HepG2 (cell line): ENCODE results near the gene CBLC. TPM values are rescaled to one million over a fixed set of nuclear protein-coding genes. Genes with fewer than 3 reads are reported as not detected.

Source experiments
- FOSL2 ChIP-seq: sonication (generic); formaldehyde crosslinking; IDR thresholded peaks from 2 replicates; pipeline ENCODE4 v1.4.0; 2020; ENCODE audit warnings: missing genetic modification reagents
- JUN ChIP-seq: sonication (generic); formaldehyde crosslinking; IDR thresholded peaks from 2 replicates; pipeline ENCODE4 v1.4.0; 2020; ENCODE audit warnings: mild to moderate bottlenecking, missing genetic modification reagents
- MAFK ChIP-seq, 2 experiments: IDR thresholded peaks in 1 of 2; conservative IDR thresholded peaks in 1 of 2; 2 replicates each; pipeline ENCODE4 v1.6.1; 2011; ENCODE audit warnings: improper control_type of control experiment in 2 of 2, low read length in 2 of 2
- MEIS1 ChIP-seq: sonication (generic); formaldehyde crosslinking; IDR thresholded peaks from 2 replicates; pipeline ENCODE4 v1.9.0; 2021; ENCODE audit warnings: mild to moderate bottlenecking, missing genetic modification reagents, moderate library complexity, borderline replicate concordance
- NFE2L2 ChIP-seq: fragments of 150-350 bp; IDR thresholded peaks from 2 replicates; pipeline ENCODE4 v1.6.1; 2014; ENCODE audit warnings: low read length
- NFKBIZ ChIP-seq: IDR thresholded peaks from 2 replicates; pipeline ENCODE4 v1.6.1; 2018; ENCODE audit warnings: missing genetic modification reagents, missing compliant biosample characterization
- POLR2AphosphoS2 ChIP-seq: IDR thresholded peaks from 2 replicates; pipeline ENCODE4 v1.6.1; 2011; ENCODE audit warnings: low read depth, low read length, improper control_type of control experiment
- TAF15 ChIP-seq: fragments of 200-400 bp; formaldehyde crosslinking; IDR thresholded peaks from one replicate; pipeline ENCODE4 v1.6.1; 2018; ENCODE audit warnings: mild to moderate bottlenecking, low read depth, low read length; ENCODE audit not compliant: poor library complexity, severe bottlenecking
- ZFP36L2 ChIP-seq: sonication (generic); formaldehyde crosslinking; IDR thresholded peaks from 2 replicates; pipeline ENCODE4 v1.4.0; 2020; ENCODE audit warnings: missing genetic modification reagents
- ZFP90 ChIP-seq: sonication (generic); formaldehyde crosslinking; IDR thresholded peaks from 2 replicates; pipeline ENCODE4 v1.8.0; 2022; ENCODE audit warnings: missing genetic modification reagents, mild to moderate bottlenecking, inconsistent platforms, borderline replicate concordance
- ZNF589 ChIP-seq: sonication (generic); formaldehyde crosslinking; conservative IDR thresholded peaks from 2 replicates; pipeline ENCODE4 v1.8.0; 2022; ENCODE audit warnings: mild to moderate bottlenecking, moderate library complexity, missing genetic modification reagents
- ZNF607 ChIP-seq: sonication (generic); formaldehyde crosslinking; IDR thresholded peaks from 2 replicates; pipeline ENCODE4 v1.5.1; 2020; ENCODE audit warnings: missing genetic modification reagents, mild to moderate bottlenecking, borderline replicate concordance
- ZNF615 ChIP-seq: sonication (generic); formaldehyde crosslinking; IDR thresholded peaks from 2 replicates; pipeline ENCODE4 v1.5.0; 2020; ENCODE audit warnings: mild to moderate bottlenecking, missing genetic modification reagents, borderline replicate concordance
- ZNF7 ChIP-seq: IDR thresholded peaks from 2 replicates; pipeline ENCODE4 v1.6.1; 2016; ENCODE audit warnings: missing biosample characterization, missing genetic modification reagents
- ZNF720 ChIP-seq: sonication (generic); formaldehyde crosslinking; IDR thresholded peaks from 2 replicates; pipeline ENCODE4 v1.4.0; 2020; ENCODE audit warnings: missing genetic modification reagents
- polyA plus RNA-seq, 8 experiments: library from polyadenylated mRNA; depleted of rRNA in 3 of 8; stranded (reverse) in 7 of 8; unstranded in 1 of 8; fragments of >200 nt; fragmentation: Illumina TruSeq in 4 of 8; extraction: Trizol in 4 of 8; gene quantifications; 2 replicates each; pipeline versions ENCODE4 v1.2.1 to v1.2.3, GENCODE V29; 2011 to 2016; ENCODE audit warnings: low read depth in 4 of 8, missing spikeins in 1 of 8, mixed read lengths in 1 of 8; ENCODE audit not compliant: insufficient read depth in 1 of 8
- total RNA-seq, 5 experiments: library from RNA; depleted of rRNA; stranded (reverse); fragments of >200 nt; fragmentation: Illumina TruSeq; extraction: Trizol; gene quantifications; 2 replicates each; pipeline ENCODE4 v1.2.3, GENCODE V29; 2016; ENCODE audit warnings: low read depth in 1 of 5
- TF ChIP-seq, protein P1 (sequence below): sonication (generic); formaldehyde crosslinking; IDR thresholded peaks from 2 replicates; pipeline ENCODE4 v1.5.1; 2020; ENCODE audit warnings: mild to moderate bottlenecking, missing genetic modification reagents, borderline replicate concordance
- TF ChIP-seq, protein P2 (sequence below): sonication (generic); formaldehyde crosslinking; IDR thresholded peaks from 2 replicates; pipeline ENCODE4 v1.5.0; 2020; ENCODE audit warnings: mild to moderate bottlenecking, missing genetic modification reagents
- TF ChIP-seq, protein P3 (sequence below): sonication (generic); formaldehyde crosslinking; IDR thresholded peaks from 2 replicates; pipeline ENCODE4 v1.4.0; 2020; ENCODE audit warnings: missing genetic modification reagents
- TF ChIP-seq, protein P4 (sequence below): sonication (generic); formaldehyde crosslinking; IDR thresholded peaks from 2 replicates; pipeline ENCODE4 v1.4.0; 2020; ENCODE audit warnings: mild to moderate bottlenecking, missing genetic modification reagents, borderline replicate concordance

CBLC gene
- total and polyA plus RNA-seq, 2 of the 13 experiments (the other 11 are each of a cell fraction or from before 2014, with no cell fraction given) = 1.8 to 2.6 TPM

DNA sequence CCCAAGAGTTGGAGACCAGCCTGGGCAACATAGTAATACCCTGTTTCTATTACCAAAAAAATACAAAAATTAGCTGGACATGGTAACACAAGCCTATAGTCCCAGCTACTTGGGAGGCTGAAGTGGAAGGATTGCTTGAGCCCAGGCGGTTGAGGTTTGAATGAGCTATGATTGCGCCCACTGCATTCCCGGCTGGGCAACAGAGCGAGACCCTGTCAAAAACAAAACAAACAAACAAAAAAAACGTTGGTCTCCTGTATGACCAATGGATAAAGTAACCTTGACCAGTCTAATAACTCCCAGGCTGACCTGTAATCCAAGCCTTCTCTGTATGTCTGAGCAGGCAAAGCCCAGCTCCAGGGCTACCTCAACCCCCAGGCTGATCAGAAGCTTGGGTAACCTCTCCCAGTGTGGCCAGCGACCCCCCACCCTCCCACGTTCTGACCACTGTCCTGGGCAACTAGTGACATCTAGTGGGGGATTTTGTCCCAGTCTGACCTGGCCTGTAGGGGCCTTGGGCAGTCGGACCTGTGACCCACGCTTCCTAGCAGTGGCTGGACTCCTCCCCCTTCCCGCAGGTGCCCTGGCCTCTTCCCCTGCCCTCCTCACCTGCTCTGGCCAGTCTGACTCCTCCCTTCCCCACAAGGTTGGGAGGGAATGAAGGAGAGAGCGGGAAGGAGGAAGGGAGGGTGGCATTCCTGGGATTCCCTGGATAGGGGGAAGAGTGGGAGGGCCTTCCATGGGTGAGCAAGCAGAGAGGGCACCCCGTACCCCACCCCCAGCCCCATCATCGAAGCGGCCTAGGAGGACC is 30.2 kb downstream of the CBLC start (continued):
- TF ChIP-seq, protein P1, sequence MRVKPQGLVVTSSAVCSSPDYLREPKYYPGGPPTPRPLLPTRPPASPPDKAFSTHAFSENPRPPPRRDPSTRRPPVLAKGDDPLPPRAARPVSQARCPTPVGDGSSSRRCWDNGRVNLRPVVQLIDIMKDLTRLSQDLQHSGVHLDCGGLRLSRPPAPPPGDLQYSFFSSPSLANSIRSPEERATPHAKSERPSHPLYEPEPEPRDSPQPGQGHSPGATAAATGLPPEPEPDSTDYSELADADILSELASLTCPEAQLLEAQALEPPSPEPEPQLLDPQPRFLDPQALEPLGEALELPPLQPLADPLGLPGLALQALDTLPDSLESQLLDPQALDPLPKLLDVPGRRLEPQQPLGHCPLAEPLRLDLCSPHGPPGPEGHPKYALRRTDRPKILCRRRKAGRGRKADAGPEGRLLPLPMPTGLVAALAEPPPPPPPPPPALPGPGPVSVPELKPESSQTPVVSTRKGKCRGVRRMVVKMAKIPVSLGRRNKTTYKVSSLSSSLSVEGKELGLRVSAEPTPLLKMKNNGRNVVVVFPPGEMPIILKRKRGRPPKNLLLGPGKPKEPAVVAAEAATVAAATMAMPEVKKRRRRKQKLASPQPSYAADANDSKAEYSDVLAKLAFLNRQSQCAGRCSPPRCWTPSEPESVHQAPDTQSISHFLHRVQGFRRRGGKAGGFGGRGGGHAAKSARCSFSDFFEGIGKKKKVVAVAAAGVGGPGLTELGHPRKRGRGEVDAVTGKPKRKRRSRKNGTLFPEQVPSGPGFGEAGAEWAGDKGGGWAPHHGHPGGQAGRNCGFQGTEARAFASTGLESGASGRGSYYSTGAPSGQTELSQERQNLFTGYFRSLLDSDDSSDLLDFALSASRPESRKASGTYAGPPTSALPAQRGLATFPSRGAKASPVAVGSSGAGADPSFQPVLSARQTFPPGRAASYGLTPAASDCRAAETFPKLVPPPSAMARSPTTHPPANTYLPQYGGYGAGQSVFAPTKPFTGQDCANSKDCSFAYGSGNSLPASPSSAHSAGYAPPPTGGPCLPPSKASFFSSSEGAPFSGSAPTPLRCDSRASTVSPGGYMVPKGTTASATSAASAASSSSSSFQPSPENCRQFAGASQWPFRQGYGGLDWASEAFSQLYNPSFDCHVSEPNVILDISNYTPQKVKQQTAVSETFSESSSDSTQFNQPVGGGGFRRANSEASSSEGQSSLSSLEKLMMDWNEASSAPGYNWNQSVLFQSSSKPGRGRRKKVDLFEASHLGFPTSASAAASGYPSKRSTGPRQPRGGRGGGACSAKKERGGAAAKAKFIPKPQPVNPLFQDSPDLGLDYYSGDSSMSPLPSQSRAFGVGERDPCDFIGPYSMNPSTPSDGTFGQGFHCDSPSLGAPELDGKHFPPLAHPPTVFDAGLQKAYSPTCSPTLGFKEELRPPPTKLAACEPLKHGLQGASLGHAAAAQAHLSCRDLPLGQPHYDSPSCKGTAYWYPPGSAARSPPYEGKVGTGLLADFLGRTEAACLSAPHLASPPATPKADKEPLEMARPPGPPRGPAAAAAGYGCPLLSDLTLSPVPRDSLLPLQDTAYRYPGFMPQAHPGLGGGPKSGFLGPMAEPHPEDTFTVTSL = no peak
- TF ChIP-seq NFKBIZ (no peak), ZFP90 (CRISPR knock-in tag) (0 out of 2 replicates have a peak, but pooled peaks have one; percentile 39), TAF15 (no peak), ZNF607 (CRISPR knock-in tag) (no peak), ZNF720 (no peak), POLR2AphosphoS2 (no peak), FOSL2 (CRISPR knock-in tag) (peak; percentile 34; the same call in 1 of the 2 replicates), JUN (CRISPR knock-in tag) (no peak), ZNF589 (CRISPR knock-in tag) (no peak), ZNF615 (CRISPR knock-in tag) (no peak), ZNF7 (CRISPR knock-in tag) (no peak), ZFP36L2 (CRISPR knock-in tag) (no peak), MAFK (conservative IDR thresholded peaks at IDR 0.05 in 1 of 2, IDR thresholded peaks at IDR 0.05 in 1 of 2; ENCODE audit: low read length in 2 of 2) (no peak), NFE2L2 (no peak), MEIS1 (CRISPR knock-in tag) (no peak)
- TF ChIP-seq, protein P2, sequence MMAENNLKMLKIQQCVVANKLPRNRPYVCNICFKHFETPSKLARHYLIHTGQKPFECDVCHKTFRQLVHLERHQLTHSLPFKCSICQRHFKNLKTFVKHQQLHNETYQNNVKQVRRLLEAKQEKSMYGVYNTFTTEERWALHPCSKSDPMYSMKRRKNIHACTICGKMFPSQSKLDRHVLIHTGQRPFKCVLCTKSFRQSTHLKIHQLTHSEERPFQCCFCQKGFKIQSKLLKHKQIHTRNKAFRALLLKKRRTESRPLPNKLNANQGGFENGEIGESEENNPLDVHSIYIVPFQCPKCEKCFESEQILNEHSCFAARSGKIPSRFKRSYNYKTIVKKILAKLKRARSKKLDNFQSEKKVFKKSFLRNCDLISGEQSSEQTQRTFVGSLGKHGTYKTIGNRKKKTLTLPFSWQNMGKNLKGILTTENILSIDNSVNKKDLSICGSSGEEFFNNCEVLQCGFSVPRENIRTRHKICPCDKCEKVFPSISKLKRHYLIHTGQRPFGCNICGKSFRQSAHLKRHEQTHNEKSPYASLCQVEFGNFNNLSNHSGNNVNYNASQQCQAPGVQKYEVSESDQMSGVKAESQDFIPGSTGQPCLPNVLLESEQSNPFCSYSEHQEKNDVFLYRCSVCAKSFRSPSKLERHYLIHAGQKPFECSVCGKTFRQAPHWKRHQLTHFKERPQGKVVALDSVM = no peak; the same call in 1 of the 2 replicates
- TF ChIP-seq, protein P3, sequence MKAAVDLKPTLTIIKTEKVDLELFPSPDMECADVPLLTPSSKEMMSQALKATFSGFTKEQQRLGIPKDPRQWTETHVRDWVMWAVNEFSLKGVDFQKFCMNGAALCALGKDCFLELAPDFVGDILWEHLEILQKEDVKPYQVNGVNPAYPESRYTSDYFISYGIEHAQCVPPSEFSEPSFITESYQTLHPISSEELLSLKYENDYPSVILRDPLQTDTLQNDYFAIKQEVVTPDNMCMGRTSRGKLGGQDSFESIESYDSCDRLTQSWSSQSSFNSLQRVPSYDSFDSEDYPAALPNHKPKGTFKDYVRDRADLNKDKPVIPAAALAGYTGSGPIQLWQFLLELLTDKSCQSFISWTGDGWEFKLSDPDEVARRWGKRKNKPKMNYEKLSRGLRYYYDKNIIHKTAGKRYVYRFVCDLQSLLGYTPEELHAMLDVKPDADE (CRISPR knock-in tag) = no peak; the same call in 1 of the 2 replicates
- TF ChIP-seq, protein P4, sequence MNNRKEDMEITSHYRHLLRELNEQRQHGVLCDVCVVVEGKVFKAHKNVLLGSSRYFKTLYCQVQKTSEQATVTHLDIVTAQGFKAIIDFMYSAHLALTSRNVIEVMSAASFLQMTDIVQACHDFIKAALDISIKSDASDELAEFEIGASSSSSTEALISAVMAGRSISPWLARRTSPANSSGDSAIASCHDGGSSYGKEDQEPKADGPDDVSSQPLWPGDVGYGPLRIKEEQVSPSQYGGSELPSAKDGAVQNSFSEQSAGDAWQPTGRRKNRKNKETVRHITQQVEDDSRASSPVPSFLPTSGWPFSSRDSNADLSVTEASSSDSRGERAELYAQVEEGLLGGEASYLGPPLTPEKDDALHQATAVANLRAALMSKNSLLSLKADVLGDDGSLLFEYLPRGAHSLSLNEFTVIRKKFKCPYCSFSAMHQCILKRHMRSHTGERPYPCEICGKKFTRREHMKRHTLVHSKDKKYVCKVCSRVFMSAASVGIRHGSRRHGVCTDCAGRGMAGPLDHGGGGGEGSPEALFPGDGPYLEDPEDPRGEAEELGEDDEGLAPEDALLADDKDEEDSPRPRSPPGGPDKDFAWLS (CRISPR knock-in tag) = no peak
